ENCODE measurements around the gene INTS15. TPM values are rescaled to one million over a fixed set of nuclear protein-coding genes. Genes with fewer than 3 reads are reported as not detected.

INTS15 gene
- total and polyA plus RNA-seq, 2 donors from 2014 or later, result 16.9 to 26.7 TPM

- no peak overlapping the region for H3K4me3 ChIP-seq (ENCODE audit: low read length in 3 of 3)
- intact Hi-C loops (cut with DNase I), result no loop called here
- TF ChIP-seq, protein P1, sequence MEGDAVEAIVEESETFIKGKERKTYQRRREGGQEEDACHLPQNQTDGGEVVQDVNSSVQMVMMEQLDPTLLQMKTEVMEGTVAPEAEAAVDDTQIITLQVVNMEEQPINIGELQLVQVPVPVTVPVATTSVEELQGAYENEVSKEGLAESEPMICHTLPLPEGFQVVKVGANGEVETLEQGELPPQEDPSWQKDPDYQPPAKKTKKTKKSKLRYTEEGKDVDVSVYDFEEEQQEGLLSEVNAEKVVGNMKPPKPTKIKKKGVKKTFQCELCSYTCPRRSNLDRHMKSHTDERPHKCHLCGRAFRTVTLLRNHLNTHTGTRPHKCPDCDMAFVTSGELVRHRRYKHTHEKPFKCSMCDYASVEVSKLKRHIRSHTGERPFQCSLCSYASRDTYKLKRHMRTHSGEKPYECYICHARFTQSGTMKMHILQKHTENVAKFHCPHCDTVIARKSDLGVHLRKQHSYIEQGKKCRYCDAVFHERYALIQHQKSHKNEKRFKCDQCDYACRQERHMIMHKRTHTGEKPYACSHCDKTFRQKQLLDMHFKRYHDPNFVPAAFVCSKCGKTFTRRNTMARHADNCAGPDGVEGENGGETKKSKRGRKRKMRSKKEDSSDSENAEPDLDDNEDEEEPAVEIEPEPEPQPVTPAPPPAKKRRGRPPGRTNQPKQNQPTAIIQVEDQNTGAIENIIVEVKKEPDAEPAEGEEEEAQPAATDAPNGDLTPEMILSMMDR (IDR thresholded peaks at IDR 0.05; ENCODE audit: borderline replicate concordance, extremely low read depth, insufficient read depth), result no peak
- FAIRE-seq, result no peak
- no peak for DNase-seq
- no peaks in the 10 kb centered on the region for H3K9me3 ChIP-seq (ENCODE audit: control insufficient read depth in 2 of 3, insufficient read depth in 1 of 3, low read length in 3 of 3)
- no peaks in the 10 kb centered on the region for H3K27me3 ChIP-seq (ENCODE audit: control insufficient read depth, insufficient read depth, low read length)
- peaks cover 0 to 3% (median 0%) of the 10 kb centered on the region in 3 donors for H3K4me1 ChIP-seq (ENCODE audit: control insufficient read depth in 2 of 3, insufficient read depth in 2 of 3, low read depth in 1 of 3, low read length in 3 of 3)
- H3K36me3 ChIP-seq (ENCODE audit: control insufficient read depth in 2 of 3, insufficient read depth in 3 of 3, low read length in 3 of 3), result no peaks in the 10 kb centered on the region
- H3K27ac ChIP-seq (ENCODE audit: low read depth in 2 of 2, low read length in 2 of 2), result no peak overlapping the region
- no peak overlapping the region for H3K9ac ChIP-seq (ENCODE audit: low read length in 3 of 3)
Measured at GRCh38 chr7:6613706-6614105, 23.9 kb downstream of the INTS15 start.

- H3K4me3 ChIP-seq (ENCODE audit: low read length in 3 of 3), result peak within 1 kb of the TSS; percentile 24 to 51 (median 40)
- no peaks in the 10 kb centered on the region for H3K36me3 ChIP-seq (ENCODE audit: control insufficient read depth in 2 of 3, insufficient read depth in 3 of 3, low read length in 3 of 3)
- intact Hi-C loops (cut with DNase I), result no loop called here
- no peak for FAIRE-seq
- H3K4me1 ChIP-seq (ENCODE audit: control insufficient read depth in 2 of 3, insufficient read depth in 2 of 3, low read depth in 1 of 3, low read length in 3 of 3), result peaks cover 0 to 3% (median 0%) of the 10 kb centered on the region in 3 donors
- TF ChIP-seq, protein P1 (IDR thresholded peaks at IDR 0.05; ENCODE audit: borderline replicate concordance, extremely low read depth, insufficient read depth), result no peak
- DNase-seq, result peak in 4 of 5 donors; percentile 40 to 70 (median 62)
- no peaks in the 10 kb centered on the region for H3K27me3 ChIP-seq (ENCODE audit: control insufficient read depth, insufficient read depth, low read length)
- peak within 1 kb of the TSS in 1 of 3 donors; percentile 26 for H3K9ac ChIP-seq (ENCODE audit: low read length in 3 of 3)
- no peaks in the 10 kb centered on the region for H3K9me3 ChIP-seq (ENCODE audit: control insufficient read depth in 2 of 3, insufficient read depth in 1 of 3, low read length in 3 of 3)
- H3K27ac ChIP-seq (ENCODE audit: low read depth in 2 of 2, low read length in 2 of 2), result no peak within 1 kb of the TSS
Measured at GRCh38 chr7:6614953-6615722, 25.3 kb downstream of the INTS15 start, which contains the start of gene ZNF853. TSS of gene ZNF853 (plus strand) at chr7:6615610. CDS start at chr7:6616175, 565 bp downstream.

DNA sequence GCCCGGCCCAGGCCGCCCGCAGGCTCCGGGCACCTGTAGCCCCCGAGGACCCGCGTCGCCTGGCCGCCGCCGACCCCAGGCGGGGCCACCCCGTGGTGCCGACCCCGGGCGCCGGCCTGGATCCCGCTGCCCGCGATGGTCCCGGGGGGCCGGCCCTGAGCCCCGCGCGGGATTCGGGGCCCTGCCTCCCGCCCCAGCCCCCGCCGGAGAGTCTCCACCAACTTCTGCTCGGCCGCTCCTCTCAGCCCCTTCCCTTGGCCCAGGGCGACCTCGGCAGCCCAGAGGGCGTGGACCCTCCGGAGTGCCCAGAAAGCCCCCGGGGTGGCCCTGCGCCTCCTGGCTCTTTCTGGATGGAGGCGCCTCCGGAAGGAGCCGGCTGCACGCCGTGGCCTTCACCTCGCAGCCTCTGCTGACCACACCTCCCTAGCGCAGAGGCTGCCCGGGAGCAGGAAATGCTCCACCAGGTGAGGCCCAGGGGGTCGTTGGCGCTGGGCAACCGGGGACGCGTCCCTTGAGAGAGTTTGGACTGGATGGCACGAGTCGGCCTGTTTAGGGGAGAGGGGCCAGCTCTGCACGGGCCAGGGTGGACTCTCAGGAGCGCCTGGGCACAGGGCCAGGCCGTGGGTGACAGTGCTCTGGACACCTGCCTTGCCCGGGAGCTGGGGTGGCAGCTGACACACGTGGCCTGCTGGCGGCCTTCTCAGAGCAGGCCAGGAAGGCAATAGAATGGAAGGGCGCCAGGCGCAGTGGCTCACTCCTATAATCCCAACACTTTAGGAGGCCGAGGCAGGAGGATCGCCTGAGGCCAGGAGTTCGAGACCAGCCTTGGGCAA is 26.1 kb downstream of the INTS15 start:
- H3K4me3 ChIP-seq (ENCODE audit: low read length in 3 of 3), result peak overlapping the region; percentile 24 to 51 (median 40)
- no peaks in the 10 kb centered on the region for H3K36me3 ChIP-seq (ENCODE audit: control insufficient read depth in 2 of 3, insufficient read depth in 3 of 3, low read length in 3 of 3)
- H3K27ac ChIP-seq (ENCODE audit: low read depth in 2 of 2, low read length in 2 of 2), result no peak overlapping the region
- no peaks in the 10 kb centered on the region for H3K27me3 ChIP-seq (ENCODE audit: control insufficient read depth, insufficient read depth, low read length)
- DNase-seq (peak in 4 of 5 donors; percentile 32 to 72 (median 53)), FAIRE-seq (no peak)
- intact Hi-C loops (cut with DNase I), result no loop called here
- H3K9ac ChIP-seq (ENCODE audit: low read length in 3 of 3), result no peak overlapping the region
- peaks cover 0 to 3% (median 0%) of the 10 kb centered on the region in 3 donors for H3K4me1 ChIP-seq (ENCODE audit: control insufficient read depth in 2 of 3, insufficient read depth in 2 of 3, low read depth in 1 of 3, low read length in 3 of 3)
- H3K9me3 ChIP-seq (ENCODE audit: control insufficient read depth in 2 of 3, insufficient read depth in 1 of 3, low read length in 3 of 3), result no peaks in the 10 kb centered on the region
- TF ChIP-seq, protein P1 (IDR thresholded peaks at IDR 0.05; ENCODE audit: borderline replicate concordance, extremely low read depth, insufficient read depth), result no peak
